ENCODE data around the gene PRR15L. TPM values are rescaled to one million over a fixed set of nuclear protein-coding genes. Genes with fewer than 3 reads are reported as not detected.
"Not testable (repeated sequence)": the region's sequence is repeated elsewhere in the genome, so short reads cannot be mapped to it uniquely, and the experiment has no call there.

Gene PRR15L
- total RNA-seq, 1 donor from 2014 or later = 0.14 TPM

DNA sequence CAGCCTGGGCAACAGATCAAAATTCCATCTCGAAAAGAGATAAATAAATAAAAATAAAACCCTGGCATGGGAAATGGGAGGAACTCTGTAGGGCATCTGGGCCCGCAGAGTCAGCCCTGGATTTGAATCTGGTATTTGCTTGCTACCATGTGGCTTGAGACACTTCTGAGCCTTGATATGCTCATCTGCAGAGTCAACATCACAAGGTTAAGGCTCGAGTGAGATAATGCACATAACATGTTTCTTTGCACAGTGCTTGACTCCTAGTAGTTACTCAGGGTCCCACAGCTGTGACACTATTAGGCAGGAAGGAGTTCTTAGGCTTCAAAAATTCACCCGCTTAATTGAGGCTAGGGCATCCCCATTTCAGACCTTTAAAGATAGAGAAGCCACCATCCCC lies 34.5 kb upstream of the PRR15L start:
- Histone ChIP-seq H3K9me3 (replicated peaks) (no peaks in the 10 kb centered on the region), H3K4me1 (peaks cover 22% of the 10 kb centered on the region), H3K36me3 (no peaks in the 10 kb centered on the region), H3K27ac (replicated peaks) (no peak overlapping the region), H3K27me3 (ENCODE audit: low read depth) (peaks cover 3% of the 10 kb centered on the region), H3K4me3 (no peak overlapping the region)
- intact Hi-C loops (cut with micrococcal nuclease) = no loop called here
- DNase-seq = no peak
- TF ChIP-seq, protein P1, sequence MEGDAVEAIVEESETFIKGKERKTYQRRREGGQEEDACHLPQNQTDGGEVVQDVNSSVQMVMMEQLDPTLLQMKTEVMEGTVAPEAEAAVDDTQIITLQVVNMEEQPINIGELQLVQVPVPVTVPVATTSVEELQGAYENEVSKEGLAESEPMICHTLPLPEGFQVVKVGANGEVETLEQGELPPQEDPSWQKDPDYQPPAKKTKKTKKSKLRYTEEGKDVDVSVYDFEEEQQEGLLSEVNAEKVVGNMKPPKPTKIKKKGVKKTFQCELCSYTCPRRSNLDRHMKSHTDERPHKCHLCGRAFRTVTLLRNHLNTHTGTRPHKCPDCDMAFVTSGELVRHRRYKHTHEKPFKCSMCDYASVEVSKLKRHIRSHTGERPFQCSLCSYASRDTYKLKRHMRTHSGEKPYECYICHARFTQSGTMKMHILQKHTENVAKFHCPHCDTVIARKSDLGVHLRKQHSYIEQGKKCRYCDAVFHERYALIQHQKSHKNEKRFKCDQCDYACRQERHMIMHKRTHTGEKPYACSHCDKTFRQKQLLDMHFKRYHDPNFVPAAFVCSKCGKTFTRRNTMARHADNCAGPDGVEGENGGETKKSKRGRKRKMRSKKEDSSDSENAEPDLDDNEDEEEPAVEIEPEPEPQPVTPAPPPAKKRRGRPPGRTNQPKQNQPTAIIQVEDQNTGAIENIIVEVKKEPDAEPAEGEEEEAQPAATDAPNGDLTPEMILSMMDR (IDR thresholded peaks at IDR 0.05; ENCODE audit: borderline replicate concordance) = no peak

DNA sequence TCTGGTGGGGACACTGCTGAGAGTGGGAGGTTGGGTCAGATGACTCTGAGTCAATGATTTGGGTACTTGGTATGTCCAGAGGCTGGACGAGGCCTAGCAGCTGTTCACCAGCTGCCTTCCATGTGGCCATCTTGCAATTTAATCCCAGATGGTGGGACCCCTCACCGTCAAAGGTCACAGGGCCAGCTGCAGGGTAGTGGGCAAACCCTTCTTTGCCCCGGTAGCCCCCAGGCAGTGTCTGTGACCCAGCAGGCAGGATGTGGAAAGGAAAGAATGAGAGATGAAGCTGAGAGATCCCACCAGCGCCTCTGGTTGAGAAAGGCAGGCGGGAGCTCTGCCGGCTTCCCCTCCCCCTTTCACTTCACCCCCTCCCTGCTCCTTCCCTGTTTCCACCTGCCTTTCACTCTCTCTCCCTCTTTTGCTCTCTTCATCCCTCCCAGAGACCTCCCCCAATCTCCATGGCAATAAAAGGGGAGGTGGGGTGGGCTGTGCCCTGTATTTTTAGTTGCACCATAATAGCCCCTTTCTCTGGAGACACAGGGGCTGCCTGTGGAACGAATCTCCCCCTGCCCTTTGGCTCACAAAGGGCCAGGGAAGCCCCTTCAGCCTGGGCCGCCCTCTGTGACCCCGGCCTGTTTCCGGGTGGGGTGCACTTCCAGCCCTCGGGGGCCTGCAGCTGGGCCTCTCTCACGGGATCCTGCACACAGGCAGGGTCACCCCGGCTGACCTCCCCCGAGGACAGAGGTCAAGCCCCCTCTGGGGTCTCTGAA lies 33.5 kb upstream of the PRR15L start:
- H3K4me3 ChIP-seq = no peak overlapping the region
- peaks cover 26% of the 10 kb centered on the region for H3K4me1 ChIP-seq
- intact Hi-C loops (cut with micrococcal nuclease) = no loop called here
- H3K27me3 ChIP-seq (ENCODE audit: low read depth) = peaks cover 3% of the 10 kb centered on the region
- DNase-seq = no peak
- H3K36me3 ChIP-seq = no peaks in the 10 kb centered on the region
- TF ChIP-seq, protein P1 (IDR thresholded peaks at IDR 0.05; ENCODE audit: borderline replicate concordance) = no peak
- no peak overlapping the region for H3K27ac ChIP-seq (replicated peaks)
- no peaks in the 10 kb centered on the region for H3K9me3 ChIP-seq (replicated peaks)

DNA sequence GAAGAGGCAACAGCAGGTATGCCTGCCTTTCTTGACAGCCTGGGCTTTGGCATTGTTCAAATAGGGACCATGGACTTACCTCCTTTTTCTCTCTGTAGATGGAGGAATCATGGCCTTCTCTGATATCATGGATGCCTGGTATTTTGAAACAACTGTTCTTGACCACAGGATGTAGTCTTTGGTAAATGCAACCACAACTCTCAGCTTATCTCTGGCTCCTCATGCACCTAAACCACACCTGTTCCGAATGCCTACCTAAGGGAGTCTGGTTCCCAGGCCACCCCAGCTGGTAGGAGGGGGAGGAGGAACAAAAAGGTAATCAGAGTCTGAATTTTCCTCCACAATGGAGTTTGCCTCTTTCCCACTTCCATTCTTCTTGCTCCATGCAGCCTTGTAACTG lies 32.0 kb upstream of the PRR15L start:
- Histone ChIP-seq H3K36me3 (no peaks in the 10 kb centered on the region), H3K4me1 (peaks cover 26% of the 10 kb centered on the region), H3K27ac (replicated peaks) (no peak overlapping the region), H3K9me3 (replicated peaks) (no peaks in the 10 kb centered on the region), H3K27me3 (ENCODE audit: low read depth) (no peaks in the 10 kb centered on the region), H3K4me3 (no peak overlapping the region)
- DNase-seq = no peak
- intact Hi-C loops (cut with micrococcal nuclease) = no loop called here
- TF ChIP-seq, protein P1 (IDR thresholded peaks at IDR 0.05; ENCODE audit: borderline replicate concordance) = no peak

DNA sequence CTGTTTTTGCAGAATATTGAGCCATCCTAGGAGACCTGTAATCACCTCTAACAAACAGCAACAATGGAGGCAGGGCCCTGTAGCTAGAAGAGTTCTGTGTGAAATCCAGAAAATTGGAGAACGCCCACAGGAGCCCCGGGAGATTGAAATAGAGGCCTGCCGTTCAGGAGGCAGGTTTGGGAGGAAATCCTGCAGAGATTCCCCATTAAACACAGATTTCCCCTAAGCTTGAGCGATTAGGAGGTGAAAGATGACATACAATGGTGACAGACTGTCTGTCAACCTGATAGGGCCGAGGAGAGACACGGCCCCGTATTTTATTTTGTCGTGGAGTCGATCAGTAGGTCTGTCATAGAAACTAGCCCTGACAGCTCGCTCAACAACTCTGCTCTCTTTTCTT lies 31.5 kb upstream of the PRR15L start:
- intact Hi-C loops (cut with micrococcal nuclease) = no loop called here
- H3K27ac ChIP-seq (replicated peaks) = no peak overlapping the region

DNA sequence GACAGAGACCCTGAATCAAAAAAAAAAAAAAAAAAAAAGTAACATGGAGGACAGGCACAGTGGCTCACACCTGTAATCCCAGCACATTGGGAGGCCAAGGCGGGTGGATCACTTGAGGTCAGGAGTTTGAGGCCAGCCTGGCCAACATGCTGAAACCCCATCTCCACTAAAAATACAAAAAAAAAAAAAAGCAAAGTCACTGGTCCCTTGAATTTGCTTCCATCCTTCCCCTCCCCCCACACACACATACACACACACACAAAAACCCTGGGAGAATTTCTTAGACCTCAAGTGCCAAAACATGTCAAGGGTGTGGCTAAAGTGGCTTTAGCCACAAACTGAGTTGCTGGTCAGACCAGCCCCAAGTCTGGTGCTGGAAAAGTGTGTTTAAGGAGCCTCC lies 30.8 kb upstream of the PRR15L start:
- intact Hi-C loops (cut with micrococcal nuclease); H3K27ac ChIP-seq (replicated peaks); H3K4me3 ChIP-seq; DNase-seq; H3K36me3 ChIP-seq; H3K9me3 ChIP-seq (replicated peaks); H3K27me3 ChIP-seq (ENCODE audit: low read depth): not testable (repeated sequence)
- peaks cover 37% of the 10 kb centered on the region for H3K4me1 ChIP-seq

More for the DNA sequence above, 31.5 kb upstream of the PRR15L start:
- Histone ChIP-seq H3K27me3 (ENCODE audit: low read depth) (no peaks in the 10 kb centered on the region), H3K4me3 (no peak overlapping the region), H3K4me1 (peaks cover 31% of the 10 kb centered on the region), H3K36me3 (no peaks in the 10 kb centered on the region), H3K9me3 (replicated peaks) (no peaks in the 10 kb centered on the region)
- TF ChIP-seq, protein P1 (IDR thresholded peaks at IDR 0.05; ENCODE audit: borderline replicate concordance) = no peak
- no peak for DNase-seq

DNA sequence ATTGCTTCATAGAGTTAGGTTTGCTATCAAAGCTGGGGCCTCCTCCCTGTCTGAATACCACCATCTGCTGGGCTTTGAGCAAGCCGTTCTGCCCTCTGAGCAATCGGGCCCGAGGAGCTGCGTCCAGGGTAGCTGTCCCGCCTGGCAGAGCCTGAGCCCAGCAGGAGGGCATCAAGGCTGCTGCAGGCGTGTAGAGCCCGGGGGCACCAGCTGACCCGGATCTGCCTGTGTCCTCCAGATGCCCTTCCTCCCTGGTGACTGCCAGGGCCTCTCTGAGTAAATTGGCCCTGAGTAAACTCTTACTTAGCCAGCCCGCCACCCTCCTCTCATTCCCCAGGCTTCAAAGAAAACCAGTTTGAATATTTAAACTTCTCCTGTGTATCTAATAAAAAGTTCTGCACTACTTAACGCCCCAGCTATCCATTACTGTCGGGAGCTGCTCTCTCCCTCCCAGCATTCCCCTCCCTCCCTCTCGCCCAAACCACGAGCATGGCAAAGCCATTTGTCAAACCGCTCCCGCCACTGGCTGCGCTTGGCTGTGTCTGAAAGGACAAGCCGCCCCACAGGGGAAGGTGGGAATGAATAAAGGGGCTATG lies 29.7 kb upstream of the PRR15L start:
- Histone ChIP-seq H3K4me3 (no peak overlapping the region), H3K9me3 (replicated peaks) (no peaks in the 10 kb centered on the region), H3K27ac (replicated peaks) (peak overlapping the region; percentile 27), H3K36me3 (peaks cover 8% of the 10 kb centered on the region), H3K27me3 (ENCODE audit: low read depth) (no peaks in the 10 kb centered on the region), H3K4me1 (peaks cover 36% of the 10 kb centered on the region)
- TF ChIP-seq, protein P1 (IDR thresholded peaks at IDR 0.05; ENCODE audit: borderline replicate concordance) = no peak
- no peak for DNase-seq
- intact Hi-C loops (cut with micrococcal nuclease) = no loop called here

Measured in left ventricle myocardium inferior (tissue), 1 donor.